ENCODE data around the gene PSG3.
"Not testable (repeated sequence)": the region's sequence is repeated elsewhere in the genome, so short reads cannot be mapped to it uniquely, and the experiment has no call there.

DNA sequence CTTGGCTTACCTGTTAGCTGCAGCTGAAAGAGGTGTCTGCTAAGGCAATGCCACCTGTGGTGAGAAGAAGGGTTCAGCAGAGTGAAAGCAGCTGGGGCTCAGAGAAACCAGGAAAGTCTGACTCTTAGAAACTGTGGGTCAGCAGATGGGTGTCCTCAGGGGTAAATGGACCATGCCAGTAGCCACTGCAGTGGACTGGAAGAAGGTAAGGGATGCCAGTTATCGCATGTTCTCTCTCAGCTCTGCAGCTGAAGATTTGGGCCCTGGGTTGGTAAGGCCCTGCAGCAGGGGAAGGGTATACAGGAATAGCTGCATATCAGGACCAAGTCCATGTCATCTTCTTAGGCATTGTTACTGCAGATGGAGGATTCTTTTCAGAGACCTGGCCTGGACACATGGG lies 12.0 kb upstream of the PSG3 start:
- TF ChIP-seq, protein P1, sequence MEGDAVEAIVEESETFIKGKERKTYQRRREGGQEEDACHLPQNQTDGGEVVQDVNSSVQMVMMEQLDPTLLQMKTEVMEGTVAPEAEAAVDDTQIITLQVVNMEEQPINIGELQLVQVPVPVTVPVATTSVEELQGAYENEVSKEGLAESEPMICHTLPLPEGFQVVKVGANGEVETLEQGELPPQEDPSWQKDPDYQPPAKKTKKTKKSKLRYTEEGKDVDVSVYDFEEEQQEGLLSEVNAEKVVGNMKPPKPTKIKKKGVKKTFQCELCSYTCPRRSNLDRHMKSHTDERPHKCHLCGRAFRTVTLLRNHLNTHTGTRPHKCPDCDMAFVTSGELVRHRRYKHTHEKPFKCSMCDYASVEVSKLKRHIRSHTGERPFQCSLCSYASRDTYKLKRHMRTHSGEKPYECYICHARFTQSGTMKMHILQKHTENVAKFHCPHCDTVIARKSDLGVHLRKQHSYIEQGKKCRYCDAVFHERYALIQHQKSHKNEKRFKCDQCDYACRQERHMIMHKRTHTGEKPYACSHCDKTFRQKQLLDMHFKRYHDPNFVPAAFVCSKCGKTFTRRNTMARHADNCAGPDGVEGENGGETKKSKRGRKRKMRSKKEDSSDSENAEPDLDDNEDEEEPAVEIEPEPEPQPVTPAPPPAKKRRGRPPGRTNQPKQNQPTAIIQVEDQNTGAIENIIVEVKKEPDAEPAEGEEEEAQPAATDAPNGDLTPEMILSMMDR (IDR thresholded peaks at IDR 0.05) = not testable (repeated sequence)
- not testable (repeated sequence) for TF ChIP-seq ZFX (IDR thresholded peaks at IDR 0.05; ENCODE audit: borderline replicate concordance)
